Osteoblast (primary cell): ENCODE results near the gene ARL13A. TPM values are rescaled to one million over a fixed set of nuclear protein-coding genes. Genes with fewer than 3 reads are reported as not detected.
A peak's percentile ranks its signal among the peaks of the same experiment; 100 is the strongest.
"Not testable (repeated sequence)": the region's sequence is repeated elsewhere in the genome, so short reads cannot be mapped to it uniquely, and the experiment has no call there.

Source experiments
- DNase-seq: peaks from one replicate; pipeline ENCODE4 v3.0.0; 2011; ENCODE audit warnings: low spot score, mixed read lengths; ENCODE audit not compliant: insufficient read length; ENCODE audit errors: missing footprints
- H2AFZ ChIP-seq: 2 replicates; pipeline ENCODE4 v1.6.0; 2011; ENCODE audit warnings: mild to moderate bottlenecking, low read length
- H3K27ac ChIP-seq: 2 replicates; pipeline ENCODE4 v1.5.1; 2011; ENCODE audit warnings: mild to moderate bottlenecking, low read depth, low read length, moderate library complexity
- H3K27me3 ChIP-seq: 2 replicates; pipeline ENCODE4 v1.6.0; 2012; ENCODE audit warnings: mild to moderate bottlenecking, control low read depth, inconsistent platforms, low read length, moderate library complexity; ENCODE audit not compliant: insufficient read depth
- H3K36me3 ChIP-seq: 2 replicates; pipeline ENCODE4 v1.5.1; 2011; ENCODE audit warnings: mild to moderate bottlenecking, low read length, control low read depth, moderate library complexity; ENCODE audit not compliant: insufficient read depth
- H3K4me1 ChIP-seq: 2 replicates; pipeline ENCODE4 v1.5.1; 2011; ENCODE audit warnings: mild to moderate bottlenecking, low read length, control low read depth, moderate library complexity; ENCODE audit not compliant: insufficient read depth
- H3K4me2 ChIP-seq: 2 replicates; pipeline ENCODE4 v1.6.0; 2011; ENCODE audit warnings: mild to moderate bottlenecking, low read length; ENCODE audit not compliant: insufficient read depth
- H3K4me3 ChIP-seq: fragments of 200-600 bp; sonication (generic); 3 replicates; pipeline ENCODE4 v1.5.1; 2012; ENCODE audit warnings: mild to moderate bottlenecking, low read length, inconsistent platforms; ENCODE audit not compliant: insufficient read depth
- H3K79me2 ChIP-seq: 2 replicates; pipeline ENCODE4 v1.6.0; 2012; ENCODE audit warnings: mild to moderate bottlenecking, low read length, control low read depth, inconsistent platforms; ENCODE audit not compliant: insufficient read depth
- H3K9me3 ChIP-seq: 2 replicates; pipeline ENCODE4 v1.5.1; 2011; ENCODE audit warnings: low read depth, low read length, control low read depth
- H4K20me1 ChIP-seq: 2 replicates; pipeline ENCODE4 v1.6.0; 2012; ENCODE audit warnings: mild to moderate bottlenecking, low read length, control low read depth; ENCODE audit not compliant: insufficient read depth
- total RNA-seq: library from RNA; depleted of rRNA; stranded (reverse); fragments of >200 nt; gene quantifications from 2 replicates; pipeline ENCODE4 v1.2.3, GENCODE V29; 2012
- TF ChIP-seq, protein P1 (sequence below): IDR thresholded peaks from 2 replicates; pipeline ENCODE4 v1.5.1; 2011; ENCODE audit warnings: mild to moderate bottlenecking, low read depth, low read length, moderate library complexity; ENCODE audit errors: extremely low read depth

Gene ARL13A
- total RNA-seq, 1 donor = not detected

DNA sequence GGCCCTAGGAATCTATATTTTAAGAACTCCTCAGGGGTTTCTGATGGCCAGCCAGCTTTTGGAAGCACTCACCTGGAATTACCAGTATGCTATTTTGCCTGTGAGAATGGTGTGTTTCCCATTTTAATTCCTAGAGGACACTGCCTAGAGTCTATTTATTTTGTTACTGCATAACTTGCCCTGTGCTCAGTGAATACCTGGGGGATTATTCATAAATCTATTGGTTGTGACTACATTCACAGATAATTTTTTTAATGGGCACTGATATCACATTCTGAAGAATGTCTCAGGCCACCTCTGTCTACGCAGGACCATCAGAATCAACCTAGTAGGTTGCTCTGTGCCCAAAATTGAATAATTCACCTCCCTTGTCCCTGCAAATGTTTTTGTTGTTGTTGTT, 6.7 kb downstream of the ARL13A start:
- Histone ChIP-seq H4K20me1 (no peaks in the 10 kb centered on the region), H2AFZ (no peak overlapping the region), H3K4me2 (no peak overlapping the region), H3K4me1 (peaks cover 23% of the 10 kb centered on the region), H3K79me2 (no peaks in the 10 kb centered on the region), H3K36me3 (no peaks in the 10 kb centered on the region), H3K27ac (no peak overlapping the region), H3K9me3 (no peaks in the 10 kb centered on the region), H3K4me3 (no peak overlapping the region), H3K27me3 (no peaks in the 10 kb centered on the region)
- TF ChIP-seq, protein P1, sequence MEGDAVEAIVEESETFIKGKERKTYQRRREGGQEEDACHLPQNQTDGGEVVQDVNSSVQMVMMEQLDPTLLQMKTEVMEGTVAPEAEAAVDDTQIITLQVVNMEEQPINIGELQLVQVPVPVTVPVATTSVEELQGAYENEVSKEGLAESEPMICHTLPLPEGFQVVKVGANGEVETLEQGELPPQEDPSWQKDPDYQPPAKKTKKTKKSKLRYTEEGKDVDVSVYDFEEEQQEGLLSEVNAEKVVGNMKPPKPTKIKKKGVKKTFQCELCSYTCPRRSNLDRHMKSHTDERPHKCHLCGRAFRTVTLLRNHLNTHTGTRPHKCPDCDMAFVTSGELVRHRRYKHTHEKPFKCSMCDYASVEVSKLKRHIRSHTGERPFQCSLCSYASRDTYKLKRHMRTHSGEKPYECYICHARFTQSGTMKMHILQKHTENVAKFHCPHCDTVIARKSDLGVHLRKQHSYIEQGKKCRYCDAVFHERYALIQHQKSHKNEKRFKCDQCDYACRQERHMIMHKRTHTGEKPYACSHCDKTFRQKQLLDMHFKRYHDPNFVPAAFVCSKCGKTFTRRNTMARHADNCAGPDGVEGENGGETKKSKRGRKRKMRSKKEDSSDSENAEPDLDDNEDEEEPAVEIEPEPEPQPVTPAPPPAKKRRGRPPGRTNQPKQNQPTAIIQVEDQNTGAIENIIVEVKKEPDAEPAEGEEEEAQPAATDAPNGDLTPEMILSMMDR = no peak
- DNase-seq = no peak

GRCh38 chrX:100979881-100980607, 10.5 kb downstream of the ARL13A start:
- Histone ChIP-seq H3K4me1 (peaks cover 24% of the 10 kb centered on the region), H4K20me1 (no peaks in the 10 kb centered on the region), H3K27me3 (no peaks in the 10 kb centered on the region), H3K79me2 (no peaks in the 10 kb centered on the region), H3K9me3 (no peaks in the 10 kb centered on the region), H3K4me3 (no peak overlapping the region), H3K4me2 (no peak overlapping the region), H3K27ac (peak overlapping the region; percentile 50), H3K36me3 (no peaks in the 10 kb centered on the region), H2AFZ (no peak overlapping the region)
- TF ChIP-seq, protein P1 = no peak
- no peak for DNase-seq

- Histone ChIP-seq H3K27me3 (no peaks in the 10 kb centered on the region), H3K27ac (peak overlapping the region; percentile 50), H3K4me1 (peaks cover 18% of the 10 kb centered on the region), H3K36me3 (no peaks in the 10 kb centered on the region), H3K4me2 (no peak overlapping the region), H3K79me2 (no peaks in the 10 kb centered on the region), H2AFZ (no peak overlapping the region), H3K4me3 (no peak overlapping the region), H3K9me3 (no peaks in the 10 kb centered on the region), H4K20me1 (no peaks in the 10 kb centered on the region)
- DNase-seq = peak; percentile 63
- TF ChIP-seq, protein P1 = no peak
Observed at GRCh38 chrX:100980608-100981497, 11.3 kb downstream of the ARL13A start.

GRCh38 chrX:100981498-100981845, 12.0 kb downstream of the ARL13A start:
- H2AFZ ChIP-seq, H3K36me3 ChIP-seq, H4K20me1 ChIP-seq, H3K9me3 ChIP-seq, DNase-seq, H3K27me3 ChIP-seq, H3K79me2 ChIP-seq, H3K4me3 ChIP-seq, H3K4me2 ChIP-seq: not testable (repeated sequence)
- H3K4me1 ChIP-seq = peaks cover 14% of the 10 kb centered on the region
- peak overlapping the region; percentile 24 for H3K27ac ChIP-seq
